GM23338 (cell line): ENCODE data around the gene MLKL. TPM values are rescaled to one million over a fixed set of nuclear protein-coding genes. Genes with fewer than 3 reads are reported as not detected.

Source experiments
- ATAC-seq: fragments of 200-7000 bp; cut with Tn5 transposase; 3 replicates; pipeline ENCODE4 v1.9.1; 2020
- DNase-seq: peaks from one replicate; pipeline ENCODE4 v3.0.0-alpha.2; 2015; ENCODE audit warnings: low spot score
- H2AFZ ChIP-seq: fragments of 200-600 bp; sonication (generic); 2 replicates; pipeline ENCODE4 v1.8.0; 2016; ENCODE audit warnings: antibody characterized with exemption, mild to moderate bottlenecking, moderate library complexity
- H3F3A ChIP-seq: fragments of 200-600 bp; sonication (generic); replicated peaks from 2 replicates; pipeline ENCODE4 v1.8.0; 2017; ENCODE audit warnings: antibody characterized with exemption, mixed run types, low read depth
- H3K27ac ChIP-seq: fragments of 200-600 bp; sonication (generic); 2 replicates; pipeline ENCODE4 v1.6.1; 2016; ENCODE audit warnings: low read depth
- H3K27me3 ChIP-seq: fragments of 200-600 bp; sonication (generic); 2 replicates; pipeline ENCODE4 v1.8.0; 2016; ENCODE audit warnings: mild to moderate bottlenecking, mixed run types, moderate library complexity; ENCODE audit not compliant: insufficient read depth
- H3K36me3 ChIP-seq: fragments of 200-600 bp; sonication (generic); 2 replicates; pipeline ENCODE4 v1.8.0; 2016; ENCODE audit warnings: mild to moderate bottlenecking; ENCODE audit not compliant: insufficient read depth
- H3K4me1 ChIP-seq: fragments of 200-600 bp; sonication (generic); 2 replicates; pipeline ENCODE4 v1.8.0; 2016; ENCODE audit warnings: mild to moderate bottlenecking, moderate library complexity; ENCODE audit not compliant: insufficient read depth
- H3K4me2 ChIP-seq: fragments of 200-600 bp; sonication (generic); 2 replicates; pipeline ENCODE4 v1.7.1; 2017; ENCODE audit warnings: mixed run types
- H3K4me3 ChIP-seq: fragments of 200-600 bp; sonication (generic); 2 replicates; pipeline ENCODE4 v1.6.1; 2016; ENCODE audit warnings: mixed run types
- H3K79me2 ChIP-seq: fragments of 200-600 bp; sonication (generic); replicated peaks from 2 replicates; pipeline ENCODE4 v1.8.0; 2017; ENCODE audit warnings: mild to moderate bottlenecking; ENCODE audit not compliant: insufficient read depth
- H3K9me2 ChIP-seq: fragments of 200-600 bp; sonication (generic); 2 replicates; pipeline ENCODE4 v1.8.0; 2017; ENCODE audit not compliant: insufficient read depth
- H4K20me1 ChIP-seq: fragments of 200-600 bp; sonication (generic); replicated peaks from 2 replicates; pipeline ENCODE4 v1.8.0; 2017; ENCODE audit warnings: mild to moderate bottlenecking; ENCODE audit not compliant: insufficient read depth
- H3K27ac Mint-ChIP-seq: 2 replicates; pipeline ENCODE4 v1.8.0; 2020; ENCODE audit warnings: inconsistent platforms, mild to moderate bottlenecking, moderate library complexity, mixed read lengths
- H3K27me3 Mint-ChIP-seq: 3 replicates; pipeline ENCODE4 v1.8.0; 2022; ENCODE audit warnings: low read depth, mild to moderate bottlenecking, moderate library complexity, mixed read lengths, inconsistent platforms; ENCODE audit not compliant: insufficient read depth, poor library complexity
- H3K36me3 Mint-ChIP-seq: 3 replicates; pipeline ENCODE4 v1.8.0; 2021; ENCODE audit warnings: low read depth, mild to moderate bottlenecking, inconsistent platforms, moderate library complexity, mixed read lengths
- H3K4me1 Mint-ChIP-seq: 3 replicates; pipeline ENCODE4 v1.8.0; 2020; ENCODE audit warnings: mild to moderate bottlenecking, inconsistent platforms, mixed read lengths
- H3K4me3 Mint-ChIP-seq: 3 replicates; pipeline ENCODE4 v1.8.0; 2021; ENCODE audit warnings: moderate library complexity, mild to moderate bottlenecking, inconsistent platforms, mixed read lengths
- H3K9me3 Mint-ChIP-seq: 3 replicates; pipeline ENCODE4 v1.8.0; 2020; ENCODE audit warnings: moderate library complexity, mild to moderate bottlenecking, inconsistent platforms, mixed read lengths
- CREB1 ChIP-seq: fragments of 250-450 bp; sonication (Bioruptor Pico); IDR thresholded peaks from 2 replicates; pipeline ENCODE4 v1.5.0; 2020; ENCODE audit warnings: low read depth, mild to moderate bottlenecking, moderate library complexity
- CTCF ChIP-seq, 2 experiments: fragments of 200-600 bp in 1 of 2; sonication (generic) in 1 of 2; conservative IDR thresholded peaks; 2 replicates each; pipeline versions ENCODE4 v1.5.1 to v1.6.1; 2016 to 2017; ENCODE audit warnings: antibody characterized with exemption in 2 of 2, low read depth in 2 of 2, mild to moderate bottlenecking in 2 of 2, moderate library complexity in 1 of 2
- ETS1 ChIP-seq: IDR thresholded peaks from 2 replicates; pipeline ENCODE4 v1.6.1; 2016; ENCODE audit warnings: antibody characterized with exemption
- EZH2 ChIP-seq: fragments of 200-600 bp; sonication (generic); IDR thresholded peaks from one replicate; pipeline ENCODE4 v1.8.0; 2017; ENCODE audit warnings: antibody characterized with exemption, mild to moderate bottlenecking, low read depth; ENCODE audit not compliant: unreplicated experiment
- EZH2phosphoT487 ChIP-seq: fragments of 200-600 bp; sonication (generic); IDR thresholded peaks from one replicate; pipeline ENCODE4 v1.8.1; 2018; ENCODE audit warnings: antibody characterized with exemption; ENCODE audit not compliant: unreplicated experiment
- JUNB ChIP-seq: IDR thresholded peaks from one replicate; pipeline ENCODE4 v1.6.1; 2016; ENCODE audit warnings: antibody characterized with exemption; ENCODE audit not compliant: unreplicated experiment
- NANOG ChIP-seq: IDR thresholded peaks from 2 replicates; pipeline ENCODE4 v1.6.1; 2016; ENCODE audit warnings: antibody characterized with exemption, borderline replicate concordance
- POLR2AphosphoS5 ChIP-seq: IDR thresholded peaks from 2 replicates; pipeline ENCODE4 v1.6.1; 2016; ENCODE audit warnings: antibody characterized with exemption, low read depth
- REST ChIP-seq: IDR thresholded peaks from one replicate; pipeline ENCODE4 v1.6.1; 2018; ENCODE audit warnings: antibody characterized with exemption; ENCODE audit not compliant: unreplicated experiment
- STAT1 ChIP-seq: IDR thresholded peaks from one replicate; pipeline ENCODE4 v1.6.1; 2016; ENCODE audit warnings: antibody characterized with exemption; ENCODE audit not compliant: unreplicated experiment
- ZNF114 ChIP-seq: fragments of 250-450 bp; sonication (Bioruptor Pico); IDR thresholded peaks from 2 replicates; pipeline ENCODE4 v1.5.0; 2020; ENCODE audit warnings: mild to moderate bottlenecking, moderate library complexity
- ZNF331 ChIP-seq: fragments of 250-450 bp; sonication (Bioruptor Pico); IDR thresholded peaks from 2 replicates; pipeline ENCODE4 v1.5.0; 2020; ENCODE audit warnings: low read depth, mild to moderate bottlenecking, moderate library complexity
- ZNF462 ChIP-seq: fragments of 250-450 bp; sonication (Bioruptor Pico); IDR thresholded peaks from 2 replicates; pipeline ENCODE4 v1.5.0; 2020; ENCODE audit warnings: mild to moderate bottlenecking, moderate library complexity
- polyA plus RNA-seq: library from polyadenylated mRNA; unstranded; fragments of >200 nt; fragmentation: Nextera tagmentation; extraction: Ambion mirVana; gene quantifications from 2 replicates; pipeline ENCODE4 v1.2.1, GENCODE V29; 2016
- total RNA-seq: library from RNA; depleted of rRNA; stranded (reverse); fragments of >200 nt; shearing (Covaris generic); gene quantifications from 2 replicates; pipeline ENCODE4 v1.2.3, GENCODE V29; 2014

MLKL gene
- total and polyA plus RNA-seq, 2 experiments from 2014 or later, result 5.1 to 9.7 TPM

GRCh38 chr16:74713876-74714275 lies 13.2 kb upstream of the MLKL start:
- Histone ChIP-seq H3K4me1 (no peaks in the 10 kb centered on the region), H3K36me3 (no peaks in the 10 kb centered on the region), H2AFZ (no peak overlapping the region), H3K27me3 (no peaks in the 10 kb centered on the region), H3F3A (no peaks in the 10 kb centered on the region), H3K4me3 (no peak overlapping the region), H3K27ac (no peak overlapping the region), H4K20me1 (no peaks in the 10 kb centered on the region), H3K4me2 (no peak overlapping the region), H3K79me2 (no peaks in the 10 kb centered on the region), H3K9me2 (no peaks in the 10 kb centered on the region)
- no peaks in the 10 kb centered on the region; the same call in 2 of the 3 replicates for H3K9me3 Mint-ChIP-seq
- no peak for TF ChIP-seq ZNF462
- no peak for TF ChIP-seq REST
- TF ChIP-seq EZH2, result no peak
- TF ChIP-seq ZNF331 (CRISPR knock-in tag), result no peak
- TF ChIP-seq STAT1, result no peak
- no peak for TF ChIP-seq CTCF (conservative IDR thresholded peaks at IDR 0.05; ENCODE audit: low read depth in 2 of 2)
- no peak for TF ChIP-seq ZNF114 (CRISPR knock-in tag)
- no peak for TF ChIP-seq POLR2AphosphoS5
- TF ChIP-seq EZH2phosphoT487, result no peak
- TF ChIP-seq ETS1, result no peak
- no peak for TF ChIP-seq CREB1
- no peak for TF ChIP-seq JUNB
- TF ChIP-seq NANOG, result no peak
- no peak for ATAC-seq
- H3K27ac Mint-ChIP-seq, result no peak overlapping the region
- peaks cover 14% of the 10 kb centered on the region for H3K27me3 Mint-ChIP-seq
- H3K4me3 Mint-ChIP-seq, result no peak overlapping the region
- DNase-seq, result no peak
- H3K36me3 Mint-ChIP-seq, result no peaks in the 10 kb centered on the region
- no peaks in the 10 kb centered on the region; the same call in 1 of the 3 replicates for H3K4me1 Mint-ChIP-seq
